HCT116 (cell line): Measurements from ENCODE around the gene ZFHX2. TPM values are rescaled to one million over a fixed set of nuclear protein-coding genes. Genes with fewer than 3 reads are reported as not detected.

Experiments used
- ATAC-seq: fragments of 200-7000 bp; cut with Tn5 transposase; 2 replicates; pipeline ENCODE4 v1.9.1; 2020; ENCODE audit warnings: mild to moderate bottlenecking, moderate library complexity
- BruUV-seq: library from RNA; stranded (reverse); fragments of 400-500 nt; replicated peaks from 2 replicates; lab custom pipeline; 2021; lab: Mats Ljungman, UMichigan
- CTCF ChIA-PET: fragments of 300-600 bp; sonication (Branson Sonifier 250); formaldehyde crosslinking; loops from one replicate; lab custom pipeline; 2021; ENCODE audit warnings: antibody characterized with exemption; lab: Charles Lee
- POLR2A ChIA-PET: fragments of 300-600, 350-600 bp; sonication (Branson Sonifier 250); formaldehyde crosslinking; loops from one replicate; lab custom pipeline; 2021; ENCODE audit warnings: antibody characterized with exemption; lab: Charles Lee
- RAD21 ChIA-PET, 2 experiments: fragments of 300-600 bp; sonication (Branson Sonifier 250); formaldehyde crosslinking; loops; one replicate each; lab custom pipeline; 2023; ENCODE audit warnings: low total read pairs in 2 of 2; ENCODE audit not compliant: uncharacterized antibody in 2 of 2, unreplicated experiment in 2 of 2, low non-redundant PET in 1 of 2; lab: Charles Lee
- DNase-seq: peaks from one replicate; pipeline ENCODE4 v3.0.0-alpha.2; 2010; ENCODE audit warnings: low read depth, low spot score
- H2AFZ ChIP-seq: fragments of 200-600 bp; shearing (Covaris generic), sonication (generic); 2 replicates; pipeline ENCODE4 v1.6.1; 2017; ENCODE audit warnings: low read depth, mixed run types, mixed read lengths, antibody characterized with exemption, low read length; ENCODE audit not compliant: poor library complexity, severe bottlenecking
- H3K27ac ChIP-seq: 2 replicates; pipeline ENCODE4 v1.5.1; 2012; ENCODE audit warnings: low read depth, low read length
- H3K27me3 ChIP-seq: fragments of 200-600 bp; sonication (generic); 2 replicates; pipeline ENCODE4 v1.6.1; 2016; ENCODE audit warnings: mixed run types, low read length, mixed read lengths; ENCODE audit not compliant: insufficient read depth
- H3K36me3 ChIP-seq, 2 experiments: fragments of 200-500 bp in 1 of 2; fragments of 200-600 bp in 1 of 2; sonication (Bioruptor generic) in 1 of 2; sonication (generic) in 1 of 2; 2 replicates each; pipeline versions ENCODE4 v1.5.1 to v1.6.1; 2014 to 2016; ENCODE audit warnings: low read length in 2 of 2, inconsistent platforms in 1 of 2, mixed read lengths in 1 of 2, mixed run types in 1 of 2; ENCODE audit not compliant: insufficient read depth in 2 of 2, control insufficient read depth in 1 of 2
- H3K4me1 ChIP-seq, 2 experiments: fragments of 200-600 bp in 1 of 2; sonication (generic) in 1 of 2; 2 replicates each; pipeline versions ENCODE4 v1.5.1 to v1.6.1; 2012 to 2017; ENCODE audit warnings: low read length in 2 of 2, inconsistent platforms in 1 of 2, mild to moderate bottlenecking in 1 of 2, mixed read lengths in 1 of 2, mixed run types in 1 of 2, moderate library complexity in 1 of 2; ENCODE audit not compliant: insufficient read depth in 2 of 2, control insufficient read depth in 1 of 2
- H3K4me2 ChIP-seq: fragments of 200-600 bp; sonication (generic); 2 replicates; pipeline ENCODE4 v1.6.1; 2017; ENCODE audit warnings: mixed run types, low read length, mixed read lengths
- H3K4me3 ChIP-seq, 2 experiments: fragments of 200-600 bp in 1 of 2; sonication (generic) in 1 of 2; replicated peaks in 1 of 2; 2 replicates each; pipeline ENCODE4 v1.5.1; 2011 to 2016; ENCODE audit warnings: low read length in 2 of 2, control low read depth in 1 of 2, low read depth in 1 of 2, mild to moderate bottlenecking in 1 of 2, mixed read lengths in 1 of 2, mixed run types in 1 of 2
- H3K79me2 ChIP-seq: fragments of 200-600 bp; sonication (generic); 2 replicates; pipeline ENCODE4 v1.6.1; 2017; ENCODE audit warnings: mild to moderate bottlenecking, mixed run types, low read length, moderate library complexity, mixed read lengths; ENCODE audit not compliant: insufficient read depth
- H3K9ac ChIP-seq: fragments of 200-600 bp; sonication (generic); 2 replicates; pipeline ENCODE4 v1.6.1; 2016; ENCODE audit warnings: low read length, mixed read lengths
- H3K9me2 ChIP-seq: fragments of 200-600 bp; sonication (generic), shearing (Covaris generic); 2 replicates; pipeline ENCODE4 v1.6.1; 2017; ENCODE audit warnings: mixed run types, mild to moderate bottlenecking, moderate library complexity; ENCODE audit not compliant: insufficient read depth
- H3K9me3 ChIP-seq, 2 experiments: fragments of 200-500 bp in 1 of 2; fragments of 200-600 bp in 1 of 2; sonication (Bioruptor generic) in 1 of 2; sonication (generic) in 1 of 2; 2 replicates each; pipeline ENCODE4 v1.6.1; 2014 to 2017; ENCODE audit warnings: low read length in 2 of 2, mixed read lengths in 2 of 2, inconsistent platforms in 1 of 2, low read depth in 1 of 2, mild to moderate bottlenecking in 1 of 2, mixed run types in 1 of 2, moderate library complexity in 1 of 2; ENCODE audit not compliant: control insufficient read depth in 1 of 2, insufficient read depth in 1 of 2
- H4K20me1 ChIP-seq: fragments of 200-600 bp; sonication (generic), shearing (Covaris generic); 2 replicates; pipeline ENCODE4 v1.6.1; 2017; ENCODE audit warnings: mixed run types, mild to moderate bottlenecking, moderate library complexity; ENCODE audit not compliant: insufficient read depth
- ATF3 ChIP-seq: IDR thresholded peaks from 2 replicates; pipeline ENCODE4 v1.6.1; 2012
- CEBPB ChIP-seq: IDR thresholded peaks from 2 replicates; pipeline ENCODE4 v1.6.1; 2012; ENCODE audit warnings: low read depth
- EGR1 ChIP-seq: IDR thresholded peaks from 2 replicates; pipeline ENCODE4 v1.6.1; 2012; ENCODE audit warnings: low read depth
- EZH2 ChIP-seq: fragments of 200-600 bp; sonication (generic); IDR thresholded peaks from 2 replicates; pipeline ENCODE4 v1.6.1; 2017; ENCODE audit warnings: antibody characterized with exemption, mixed run types
- MAX ChIP-seq: IDR thresholded peaks from 2 replicates; pipeline ENCODE4 v1.6.1; 2012
- POLR2A ChIP-seq: IDR thresholded peaks from 2 replicates; pipeline ENCODE4 v1.7.0; 2011; ENCODE audit warnings: borderline replicate concordance; ENCODE audit not compliant: insufficient read depth, insufficient read length; ENCODE audit errors: extremely low read depth
- REST ChIP-seq: IDR thresholded peaks from 2 replicates; pipeline ENCODE4 v1.6.1; 2012; ENCODE audit warnings: low read depth
- SRF ChIP-seq: IDR thresholded peaks from 2 replicates; pipeline ENCODE4 v1.6.1; 2012; ENCODE audit warnings: low read depth
- TCF7L2 ChIP-seq: IDR thresholded peaks from 2 replicates; pipeline ENCODE4 v1.7.0; 2011; ENCODE audit warnings: borderline replicate concordance, inconsistent platforms; ENCODE audit not compliant: insufficient read depth, insufficient read length; ENCODE audit errors: extremely low read depth
- ZNF274 ChIP-seq: fragments of 200-500 bp; sonication (Bioruptor generic); IDR thresholded peaks from 2 replicates; pipeline ENCODE4 v1.6.1; 2014; ENCODE audit warnings: mild to moderate bottlenecking, low read depth, low read length, inconsistent platforms
- intact Hi-C: fragments of 100-400 bp; cut with micrococcal nuclease; formaldehyde crosslinking; loops from 2 replicates; pipeline ENCODE4 v1.10.0; 2022
- total RNA-seq: library from RNA; stranded (reverse); gene quantifications from one replicate; pipeline ENCODE4 v1.2.1, GENCODE V29; 2021; ENCODE audit not compliant: unreplicated experiment

ZFHX2 gene
- total RNA-seq, 1 experiment from 2014 or later, result 3.6 TPM

GRCh38 chr14:23571701-23572523 is 20.3 kb upstream of the ZFHX2 start (continued):
- TF ChIP-seq TCF7L2, result no peak
- TF ChIP-seq SRF, result no peak
- TF ChIP-seq ATF3, result no peak

GRCh38 chr14:23570806-23571483 is 19.4 kb upstream of the ZFHX2 start:
- no TSS peak for BruUV-seq
- no peaks in the 10 kb centered on the region for H3K27me3 ChIP-seq
- CTCF ChIA-PET, result interaction anchor here (1.3 kb wide), 1 partner anchor 18 kb away, joined by 3 read pairs; no protein-coding TSS in a partner anchor
- no peak overlapping the region for H3K9ac ChIP-seq
- RAD21 ChIA-PET, result no interaction called here
- peaks cover 10% of the 10 kb centered on the region; the same call in 1 of the 2 replicates for H3K79me2 ChIP-seq
- intact Hi-C loops, result no loop called here
- H3K9me3 ChIP-seq, result no peaks in the 10 kb centered on the region
- H2AFZ ChIP-seq, result no peak overlapping the region
- H3K4me3 ChIP-seq, result no peak overlapping the region
- TF ChIP-seq REST, result no peak
- TF ChIP-seq CEBPB, result no peak
- no peak for TF ChIP-seq MAX
- TF ChIP-seq EZH2, result no peak
- no peak for TF ChIP-seq POLR2A
- no peak for TF ChIP-seq EGR1
- TF ChIP-seq ZNF274, result no peak
- no peaks in the 10 kb centered on the region; a peak in 1 of 4 replicates for H3K36me3 ChIP-seq
- peaks cover 26 to 34% of the 10 kb centered on the region in 2 experiments for H3K4me1 ChIP-seq
- POLR2A ChIA-PET, result no interaction called here
- H3K9me2 ChIP-seq, result no peaks in the 10 kb centered on the region
- DNase-seq (no peak), ATAC-seq (no peak)
- no peak overlapping the region for H3K4me2 ChIP-seq
- H4K20me1 ChIP-seq, result no peaks in the 10 kb centered on the region
- no peak overlapping the region for H3K27ac ChIP-seq
